Measurements from ENCODE around the gene PRAMEF11. TPM values are rescaled to one million over a fixed set of nuclear protein-coding genes. Genes with fewer than 3 reads are reported as not detected.

PRAMEF11 gene
- total and polyA plus RNA-seq, 2 experiments from 2014 or later, result not detected

- H3K4me3 ChIP-seq, result no peak overlapping the region
- H3K36me3 ChIP-seq (ENCODE audit: low read depth), result no peaks in the 10 kb centered on the region
- H3K79me2 ChIP-seq (ENCODE audit: insufficient read depth), result no peaks in the 10 kb centered on the region
- H3F3A ChIP-seq (ENCODE audit: insufficient read depth), result no peaks in the 10 kb centered on the region
- H3K4me1 ChIP-seq (ENCODE audit: insufficient read depth), result no peaks in the 10 kb centered on the region
- DNase-seq, result no peak
- in situ Hi-C loops (cut with MboI), result no loop called here
- no peaks in the 10 kb centered on the region for H3K9me2 ChIP-seq (ENCODE audit: insufficient read depth)
- no peaks in the 10 kb centered on the region for H3K9me3 ChIP-seq (ENCODE audit: low read depth)
- H3K27ac ChIP-seq, result no peak overlapping the region
- no peak overlapping the region for H3K4me2 ChIP-seq (ENCODE audit: unreplicated experiment)
- no peak for TF ChIP-seq EZH2phosphoT487 (IDR thresholded peaks at IDR 0.05; ENCODE audit: insufficient read depth, low read depth)
- no peak for TF ChIP-seq EZH2 (IDR thresholded peaks at IDR 0.05; ENCODE audit: insufficient read depth, poor library complexity, severe bottlenecking)
- 15 to 31% methylated on average over 5 of the region's 5 CpGs for WGBS, 2 experiments (ENCODE audit: low coverage in 1 of 2, low lambda C conversion rate in 2 of 2, missing lambda C conversion rate in 2 of 2)
- no peak overlapping the region for H3K9ac ChIP-seq
- H2AFZ ChIP-seq, result no peak overlapping the region
- H4K20me1 ChIP-seq (ENCODE audit: insufficient read depth), result no peaks in the 10 kb centered on the region
- H3K27me3 ChIP-seq (replicated peaks; ENCODE audit: insufficient read depth), result no peaks in the 10 kb centered on the region
Measured at GRCh38 chr1:12774801-12775345, 56.3 kb downstream of the PRAMEF11 start.

Other genes starting within 250 kb of the PRAMEF11 start
- gene DHRS3, start 213.2 kb downstream of the PRAMEF11 start, total RNA-seq (2014; rRNA removed; shearing (Covaris generic)), result 53.1 and 55.2 TPM in 2 replicates
- gene DHRS3, start 213.2 kb downstream of the PRAMEF11 start, polyA plus RNA-seq (2016; fragmentation: Nextera tagmentation; extraction: Ambion mirVana), result 120 and 123 TPM in 2 replicates
- gene AADACL4, start 187.3 kb downstream of the PRAMEF11 start, total RNA-seq (2014; rRNA removed; shearing (Covaris generic)), result not detected in 2 replicates
- gene AADACL4, start 187.3 kb downstream of the PRAMEF11 start, polyA plus RNA-seq (2016; fragmentation: Nextera tagmentation; extraction: Ambion mirVana), result not detected in 2 replicates
- not detected in 2 replicates for gene AADACL3, start 115.3 kb downstream of the PRAMEF11 start, total RNA-seq (2014; rRNA removed; shearing (Covaris generic))
- not detected in 2 replicates for gene AADACL3, start 115.3 kb downstream of the PRAMEF11 start, polyA plus RNA-seq (2016; fragmentation: Nextera tagmentation; extraction: Ambion mirVana)
- not detected in 2 replicates for gene CFAP107, start 85.2 kb downstream of the PRAMEF11 start, total RNA-seq (2014; rRNA removed; shearing (Covaris generic))
- gene CFAP107, start 85.2 kb downstream of the PRAMEF11 start, polyA plus RNA-seq (2016; fragmentation: Nextera tagmentation; extraction: Ambion mirVana), result not detected in 2 replicates
- not detected in 2 replicates for gene PRAMEF12, start 57.7 kb downstream of the PRAMEF11 start, total RNA-seq (2014; rRNA removed; shearing (Covaris generic))
- gene PRAMEF12, start 57.7 kb downstream of the PRAMEF11 start, polyA plus RNA-seq (2016; fragmentation: Nextera tagmentation; extraction: Ambion mirVana), result not detected in 2 replicates
- gene PRAMEF1, start 40.0 kb downstream of the PRAMEF11 start, total RNA-seq (2014; rRNA removed; shearing (Covaris generic)), result not detected in 2 replicates
- gene PRAMEF1, start 40.0 kb downstream of the PRAMEF11 start, polyA plus RNA-seq (2016; fragmentation: Nextera tagmentation; extraction: Ambion mirVana), result not detected in 2 replicates
- not detected in 2 replicates for gene HNRNPCL1, start 17.3 kb upstream of the PRAMEF11 start, total RNA-seq (2014; rRNA removed; shearing (Covaris generic))
- gene HNRNPCL1, start 17.3 kb upstream of the PRAMEF11 start, polyA plus RNA-seq (2016; fragmentation: Nextera tagmentation; extraction: Ambion mirVana), result not detected in 2 replicates
- not detected in 2 replicates for gene PRAMEF2, start 25.7 kb upstream of the PRAMEF11 start, total RNA-seq (2014; rRNA removed; shearing (Covaris generic))
- not detected in 2 replicates for gene PRAMEF2, start 25.7 kb upstream of the PRAMEF11 start, polyA plus RNA-seq (2016; fragmentation: Nextera tagmentation; extraction: Ambion mirVana)
- gene PRAMEF4, start 54.8 kb upstream of the PRAMEF11 start, total RNA-seq (2014; rRNA removed; shearing (Covaris generic)), result not detected in 2 replicates
- gene PRAMEF4, start 54.8 kb upstream of the PRAMEF11 start, polyA plus RNA-seq (2016; fragmentation: Nextera tagmentation; extraction: Ambion mirVana), result not detected in 2 replicates
- gene PRAMEF10, start 66.9 kb upstream of the PRAMEF11 start, total RNA-seq (2014; rRNA removed; shearing (Covaris generic)), result not detected in 2 replicates
- gene PRAMEF10, start 66.9 kb upstream of the PRAMEF11 start, polyA plus RNA-seq (2016; fragmentation: Nextera tagmentation; extraction: Ambion mirVana), result not detected in 2 replicates
- not detected in 2 replicates for gene PRAMEF7, start 85.2 kb upstream of the PRAMEF11 start, total RNA-seq (2014; rRNA removed; shearing (Covaris generic))
- gene PRAMEF7, start 85.2 kb upstream of the PRAMEF11 start, polyA plus RNA-seq (2016; fragmentation: Nextera tagmentation; extraction: Ambion mirVana), result not detected in 2 replicates
- not detected in 2 replicates for gene PRAMEF6, start 116.2 kb upstream of the PRAMEF11 start, total RNA-seq (2014; rRNA removed; shearing (Covaris generic))
- gene PRAMEF6, start 116.2 kb upstream of the PRAMEF11 start, polyA plus RNA-seq (2016; fragmentation: Nextera tagmentation; extraction: Ambion mirVana), result not detected in 2 replicates
- not detected in 2 replicates for gene PRAMEF27, start 225.2 kb upstream of the PRAMEF11 start, total RNA-seq (2014; rRNA removed; shearing (Covaris generic))
- gene PRAMEF27, start 225.2 kb upstream of the PRAMEF11 start, polyA plus RNA-seq (2016; fragmentation: Nextera tagmentation; extraction: Ambion mirVana), result not detected in 2 replicates
- gene HNRNPCL3, start 229.4 kb upstream of the PRAMEF11 start, total RNA-seq (2014; rRNA removed; shearing (Covaris generic)), result not detected in 2 replicates
- not detected in 2 replicates for gene HNRNPCL3, start 229.4 kb upstream of the PRAMEF11 start, polyA plus RNA-seq (2016; fragmentation: Nextera tagmentation; extraction: Ambion mirVana)
- not detected in 2 replicates for gene PRAMEF25, start 239.4 kb upstream of the PRAMEF11 start, total RNA-seq (2014; rRNA removed; shearing (Covaris generic))
- not detected in 2 replicates for gene PRAMEF25, start 239.4 kb upstream of the PRAMEF11 start, polyA plus RNA-seq (2016; fragmentation: Nextera tagmentation; extraction: Ambion mirVana)